Measurements from ENCODE around the gene PSMB3. TPM values are rescaled to one million over a fixed set of nuclear protein-coding genes. Genes with fewer than 3 reads are reported as not detected.

Gene PSMB3
- total RNA-seq, 1 experiment from 2014 or later = 441 TPM

- ATAC-seq (no peak), DNase-seq (no peak)
- intact Hi-C loops (cut with micrococcal nuclease) = no loop called here
- POLR2A ChIA-PET (ENCODE audit: unreplicated experiment) = no interaction called here
- no peaks in the 10 kb centered on the region for H3F3A ChIP-seq (ENCODE audit: low read length, unreplicated experiment)
- no peaks in the 10 kb centered on the region for H3K27me3 ChIP-seq (ENCODE audit: low read length)
- TF ChIP-seq EZH2phosphoT487 (IDR thresholded peaks at IDR 0.05; ENCODE audit: borderline replicate concordance, low read length) = no peak
- TF ChIP-seq CTCF (conservative IDR thresholded peaks at IDR 0.05; ENCODE audit: low read depth, low read length) = no peak
- TF ChIP-seq EZH2 (IDR thresholded peaks at IDR 0.05; ENCODE audit: low read length, unreplicated experiment) = no peak
- no peaks in the 10 kb centered on the region for H3K9me2 ChIP-seq (replicated peaks; ENCODE audit: low read length)
- peaks cover 4% of the 10 kb centered on the region; the same call in 1 of the 2 replicates for H4K20me1 ChIP-seq (ENCODE audit: low read length)
- H3K4me3 ChIP-seq (ENCODE audit: low read length) = no peak overlapping the region
- H3K9ac ChIP-seq (ENCODE audit: low read length) = no peak overlapping the region
- no peaks in the 10 kb centered on the region; the same call in 1 of the 2 replicates for H3K36me3 ChIP-seq (ENCODE audit: low read depth, low read length)
- CTCF ChIA-PET = no interaction called here
- H3K9me3 ChIP-seq (ENCODE audit: low read length) = no peaks in the 10 kb centered on the region
- H2AFZ ChIP-seq (ENCODE audit: low read length) = no peak overlapping the region
- H3K4me2 ChIP-seq (ENCODE audit: low read length) = no peak overlapping the region
- no peaks in the 10 kb centered on the region for H3K4me1 ChIP-seq (ENCODE audit: insufficient read depth, low read length)
- no peak overlapping the region for H3K27ac ChIP-seq (ENCODE audit: low read length)
- no TSS peak for BruUV-seq (replicated peaks)
- peaks cover 51% of the 10 kb centered on the region for H3K79me2 ChIP-seq (ENCODE audit: low read length)
Measured at GRCh38 chr17:38740806-38741205, 11.7 kb upstream of the PSMB3 start.

- H3K4me2 ChIP-seq (ENCODE audit: low read length) = no peak overlapping the region
- intact Hi-C loops (cut with micrococcal nuclease) = no loop called here
- H3F3A ChIP-seq (ENCODE audit: low read length, unreplicated experiment) = no peaks in the 10 kb centered on the region
- H3K4me1 ChIP-seq (ENCODE audit: insufficient read depth, low read length) = peaks cover 6% of the 10 kb centered on the region
- peaks cover 8% of the 10 kb centered on the region; the same call in 1 of the 2 replicates for H4K20me1 ChIP-seq (ENCODE audit: low read length)
- ATAC-seq = no peak
- H2AFZ ChIP-seq (ENCODE audit: low read length) = no peak overlapping the region
- no peak for DNase-seq
- ChIA-PET CTCF (no interaction called here), POLR2A (ENCODE audit: unreplicated experiment) (no interaction called here)
- BruUV-seq (replicated peaks) = no TSS peak
- H3K4me3 ChIP-seq (ENCODE audit: low read length) = no peak overlapping the region
- H3K36me3 ChIP-seq (ENCODE audit: low read depth, low read length) = no peaks in the 10 kb centered on the region; the same call in 1 of the 2 replicates
- no peak overlapping the region for H3K27ac ChIP-seq (ENCODE audit: low read length)
- no peaks in the 10 kb centered on the region for H3K9me3 ChIP-seq (ENCODE audit: low read length)
- H3K9ac ChIP-seq (ENCODE audit: low read length) = no peak overlapping the region
- TF ChIP-seq CTCF (conservative IDR thresholded peaks at IDR 0.05; ENCODE audit: low read depth, low read length) (no peak), EZH2 (IDR thresholded peaks at IDR 0.05; ENCODE audit: low read length, unreplicated experiment) (no peak), EZH2phosphoT487 (IDR thresholded peaks at IDR 0.05; ENCODE audit: borderline replicate concordance, low read length) (no peak)
- H3K79me2 ChIP-seq (ENCODE audit: low read length) = peaks cover 58% of the 10 kb centered on the region
- H3K27me3 ChIP-seq (ENCODE audit: low read length) = no peaks in the 10 kb centered on the region
- H3K9me2 ChIP-seq (replicated peaks; ENCODE audit: low read length) = no peaks in the 10 kb centered on the region
Measured at GRCh38 chr17:38741461-38741860, 11.1 kb upstream of the PSMB3 start.

- ChIA-PET POLR2A (ENCODE audit: unreplicated experiment) (no interaction called here), CTCF (no interaction called here)
- Histone ChIP-seq H3K4me3 (ENCODE audit: low read length) (no peak overlapping the region), H3K27ac (ENCODE audit: low read length) (no peak overlapping the region), H3F3A (ENCODE audit: low read length, unreplicated experiment) (no peaks in the 10 kb centered on the region), H3K4me1 (ENCODE audit: insufficient read depth, low read length) (peaks cover 8% of the 10 kb centered on the region), H3K36me3 (ENCODE audit: low read depth, low read length) (no peaks in the 10 kb centered on the region; the same call in 1 of the 2 replicates), H4K20me1 (ENCODE audit: low read length) (peaks cover 8% of the 10 kb centered on the region; the same call in 1 of the 2 replicates), H3K9ac (ENCODE audit: low read length) (no peak overlapping the region), H3K9me2 (replicated peaks; ENCODE audit: low read length) (no peaks in the 10 kb centered on the region), H3K79me2 (ENCODE audit: low read length) (peaks cover 63% of the 10 kb centered on the region), H3K4me2 (ENCODE audit: low read length) (no peak overlapping the region), H3K9me3 (ENCODE audit: low read length) (no peaks in the 10 kb centered on the region), H3K27me3 (ENCODE audit: low read length) (no peaks in the 10 kb centered on the region), H2AFZ (ENCODE audit: low read length) (no peak overlapping the region)
- TF ChIP-seq CTCF (conservative IDR thresholded peaks at IDR 0.05; ENCODE audit: low read depth, low read length) = no peak
- intact Hi-C loops (cut with micrococcal nuclease) = no loop called here
- no TSS peak for BruUV-seq (replicated peaks)
- DNase-seq = no peak
- ATAC-seq = no peak
Measured at GRCh38 chr17:38741921-38742410, 10.6 kb upstream of the PSMB3 start.

Measured in PC-3 (cell line).